ENCODE results near the gene RALGAPA2.

The RALGAPA2 gene

DNA sequence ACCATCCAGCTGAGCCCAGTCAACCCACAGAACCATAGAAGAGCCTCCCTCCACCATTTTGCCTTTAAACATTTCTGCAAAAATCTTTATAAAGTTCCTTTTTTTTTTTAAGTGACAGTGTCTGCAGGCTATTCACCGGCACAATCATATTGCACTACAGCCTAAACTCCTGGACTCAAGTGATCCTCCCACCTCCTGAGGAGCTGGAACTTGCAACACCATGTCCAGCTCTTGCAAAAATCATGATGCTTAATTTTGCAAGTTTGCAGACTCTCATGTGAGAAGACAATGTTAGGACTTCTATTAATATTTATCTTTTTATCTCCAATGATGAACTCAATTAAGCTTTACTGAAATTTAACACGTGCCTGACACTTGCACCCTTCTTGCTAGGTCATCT is 255.7 kb downstream of the RALGAPA2 start:
- DNase-seq: no peak

DNA sequence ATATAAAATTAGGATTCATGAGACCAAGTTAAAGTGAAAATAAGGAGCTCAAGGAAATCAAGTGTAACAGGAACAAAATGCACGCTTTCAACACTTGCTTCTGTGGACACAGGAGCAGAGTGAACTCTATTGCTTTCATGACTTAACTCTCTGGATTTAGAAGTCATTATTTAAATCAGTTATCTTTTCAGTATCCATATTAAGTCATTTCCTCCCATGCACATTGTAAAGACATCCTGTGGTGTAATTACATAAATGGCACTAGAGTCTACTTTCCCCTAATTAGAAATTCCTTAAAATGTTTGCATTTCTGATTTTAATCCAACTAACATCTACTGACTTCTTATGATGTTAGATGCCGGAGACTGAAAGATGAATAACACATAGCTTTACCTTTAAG is 256.5 kb downstream of the RALGAPA2 start:
- DNase-seq: no peak

DNA sequence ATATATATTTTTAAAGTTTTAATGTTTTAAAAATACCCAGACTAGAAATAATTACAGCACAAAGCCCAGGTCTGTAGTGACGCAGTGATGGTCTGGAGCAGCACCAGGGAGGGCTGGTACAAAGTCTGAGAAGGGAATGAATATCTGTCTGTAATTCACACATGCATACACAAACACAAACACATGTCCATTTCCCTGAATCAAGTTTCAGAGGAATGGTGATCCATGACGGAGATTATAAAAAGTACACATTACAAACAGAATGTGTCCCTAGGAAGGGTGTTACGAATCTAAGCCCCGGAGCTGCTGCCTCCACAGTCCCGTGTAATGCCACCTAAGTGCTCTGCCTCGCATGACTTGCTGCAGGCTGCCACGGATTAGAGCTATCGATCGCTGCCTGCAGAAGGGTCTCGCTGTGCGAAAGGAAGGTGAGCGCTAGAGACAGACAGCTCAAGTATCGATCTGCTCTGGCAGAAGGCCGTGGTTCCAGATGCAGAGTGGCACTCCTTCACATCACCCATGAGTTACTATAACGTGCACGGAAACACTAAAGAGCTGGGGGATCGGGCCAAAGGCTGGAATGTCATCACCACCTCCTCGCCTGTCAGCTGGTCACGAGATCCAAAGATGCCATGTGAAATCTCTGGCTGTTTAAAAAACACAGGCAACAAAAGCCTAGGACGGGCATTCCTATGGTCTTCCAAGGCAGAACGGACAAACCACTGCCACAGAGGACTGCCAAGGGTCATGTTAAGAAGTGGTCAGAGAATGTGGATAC is 257.4 kb downstream of the RALGAPA2 start:
- peak; percentile 88 for DNase-seq

DNA sequence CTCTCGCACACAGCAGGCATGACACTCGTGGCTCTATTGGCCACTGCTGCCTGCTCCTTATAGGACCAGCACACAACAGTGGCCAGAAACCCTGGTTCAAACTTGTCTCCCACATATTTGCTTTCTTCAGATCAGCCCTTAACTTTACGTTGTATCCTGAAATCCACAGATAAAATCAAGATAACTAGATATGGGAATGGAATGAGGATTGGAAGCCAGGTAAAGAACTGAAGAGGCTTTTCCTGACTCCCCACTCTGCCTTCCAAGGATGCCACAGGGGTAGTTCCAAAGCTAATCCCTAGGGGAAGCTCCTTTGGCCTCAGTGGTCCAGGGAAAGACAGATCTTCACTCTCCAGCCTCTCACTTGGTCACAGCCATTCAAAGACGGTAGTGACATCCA is 258.1 kb downstream of the RALGAPA2 start:
- no peak for DNase-seq

DNA sequence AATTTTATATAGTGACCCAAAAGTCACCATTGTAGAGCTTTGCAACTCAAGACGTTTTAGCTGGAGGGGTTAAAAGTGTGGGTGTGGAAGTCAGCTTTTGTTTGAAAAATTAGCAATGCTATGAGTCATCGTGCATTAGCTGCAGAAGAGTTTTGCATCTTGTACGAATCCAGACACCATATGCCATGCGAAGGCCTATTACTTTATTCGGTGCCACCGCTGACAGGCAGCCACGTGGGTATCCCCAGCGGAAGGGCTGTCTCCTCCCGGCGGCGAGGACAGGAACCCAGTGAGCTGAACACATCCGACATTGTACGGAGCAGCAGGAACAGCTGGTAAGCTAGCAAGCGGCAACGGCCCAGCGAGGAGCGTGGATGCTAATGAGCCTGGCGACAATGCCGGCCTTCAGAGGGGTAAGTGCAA is 260.2 kb downstream of the RALGAPA2 start:
- peak; percentile 98 for DNase-seq

DNA sequence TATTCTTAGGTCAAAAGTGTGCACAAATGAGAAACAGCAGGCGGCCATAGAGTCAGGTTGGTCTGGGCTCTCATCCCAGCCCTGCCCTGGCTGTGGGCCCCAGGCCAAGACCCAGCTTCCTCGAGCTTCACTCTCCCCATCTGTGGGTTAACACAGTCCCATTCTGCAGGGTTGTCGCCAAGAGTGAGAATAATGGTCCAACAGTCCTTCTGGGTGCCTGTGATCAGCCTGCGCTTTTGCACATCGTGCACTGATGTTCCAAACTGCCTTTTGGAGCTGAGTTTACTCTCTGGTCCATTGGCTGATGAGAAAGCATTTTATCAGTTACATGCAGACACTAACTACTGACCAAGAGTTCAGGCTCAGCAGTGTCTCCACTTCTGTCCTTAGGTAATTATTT is 261.9 kb downstream of the RALGAPA2 start:
- no peak for DNase-seq

DNA sequence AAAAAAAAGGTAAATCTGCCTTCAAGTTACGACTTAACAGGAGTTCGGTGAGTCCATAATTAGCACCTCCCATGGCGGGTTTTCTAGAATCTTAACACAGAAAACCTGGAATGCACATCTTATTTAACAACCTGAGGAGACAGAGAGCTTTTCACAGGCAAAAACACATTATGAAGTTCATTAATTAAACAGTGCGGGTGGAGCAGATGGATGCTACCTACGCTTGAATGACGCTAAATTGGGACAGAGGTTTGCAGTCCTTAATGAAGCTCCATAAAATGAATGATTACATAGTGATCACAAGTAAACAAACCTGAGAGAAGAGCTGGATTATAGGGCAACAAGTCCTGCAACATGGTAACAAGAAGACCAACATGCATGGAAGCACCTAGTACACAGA is 263.6 kb downstream of the RALGAPA2 start:
- DNase-seq: peak; percentile 65

DNA sequence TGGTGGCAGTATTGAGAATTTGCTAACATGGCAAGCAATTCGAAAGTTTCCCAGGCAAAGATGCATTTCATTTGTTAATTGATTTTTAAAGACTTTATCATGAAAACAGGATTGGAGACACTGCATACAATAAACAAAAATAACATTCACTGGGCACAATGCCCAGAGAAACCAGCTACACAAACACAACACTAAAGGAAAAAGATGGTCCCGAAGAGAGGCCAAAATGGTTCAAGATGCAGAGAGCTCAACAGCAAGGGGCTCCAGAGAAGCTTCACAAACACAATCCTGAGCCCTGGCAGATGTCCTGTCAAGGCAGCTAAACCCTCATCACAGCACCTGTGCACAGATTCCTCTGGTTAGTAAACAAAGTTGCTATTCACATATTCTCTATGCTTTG is 265.2 kb downstream of the RALGAPA2 start:
- peak; percentile 77 for DNase-seq

DNA sequence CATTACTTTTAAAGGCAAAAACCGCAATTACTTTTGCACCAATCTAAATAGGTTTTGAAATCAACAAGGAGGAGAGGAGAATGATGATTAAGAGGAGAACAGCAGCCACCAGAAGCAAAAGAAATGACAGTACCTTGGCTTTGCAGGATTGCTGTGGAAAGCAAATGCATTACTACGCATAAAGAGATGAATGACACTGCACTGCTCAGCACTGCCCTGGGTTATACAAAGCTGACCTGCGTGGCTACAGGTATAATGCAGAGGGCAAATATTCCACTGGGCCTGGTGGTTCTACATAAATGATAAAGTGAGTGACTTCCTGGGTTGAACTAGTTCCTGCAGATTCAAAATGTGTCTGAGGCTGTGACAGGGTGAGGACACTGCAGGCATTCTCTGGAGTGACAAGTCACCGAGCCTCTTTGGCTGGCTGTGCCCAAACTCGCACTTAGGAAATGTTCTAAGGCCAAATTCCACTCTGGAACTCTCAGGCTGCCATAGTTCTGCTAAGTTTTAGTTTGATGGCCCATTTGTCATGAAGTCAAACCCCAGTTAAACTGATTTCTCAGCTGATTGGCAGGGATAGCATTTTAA is 265.9 kb downstream of the RALGAPA2 start:
- DNase-seq: no peak

DNA sequence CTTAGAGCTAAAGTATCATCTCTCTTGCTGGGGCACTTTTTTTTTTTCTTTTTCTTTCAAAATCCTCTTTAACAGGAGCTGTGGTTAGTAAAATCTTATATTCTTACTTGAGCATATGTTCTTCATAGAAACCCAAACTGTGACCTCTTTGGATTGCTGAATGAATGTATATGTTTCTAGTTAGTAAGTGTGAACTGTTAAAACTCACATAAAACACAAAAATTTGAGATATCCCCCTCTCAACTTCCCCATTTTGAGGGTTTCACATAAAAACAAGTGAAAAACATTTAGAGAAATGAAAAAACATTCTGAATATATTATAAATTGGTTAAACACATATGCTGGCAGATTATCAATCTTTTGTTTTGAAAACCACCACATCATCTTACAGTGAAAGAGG is 266.4 kb downstream of the RALGAPA2 start:
- DNase-seq: no peak

DNA sequence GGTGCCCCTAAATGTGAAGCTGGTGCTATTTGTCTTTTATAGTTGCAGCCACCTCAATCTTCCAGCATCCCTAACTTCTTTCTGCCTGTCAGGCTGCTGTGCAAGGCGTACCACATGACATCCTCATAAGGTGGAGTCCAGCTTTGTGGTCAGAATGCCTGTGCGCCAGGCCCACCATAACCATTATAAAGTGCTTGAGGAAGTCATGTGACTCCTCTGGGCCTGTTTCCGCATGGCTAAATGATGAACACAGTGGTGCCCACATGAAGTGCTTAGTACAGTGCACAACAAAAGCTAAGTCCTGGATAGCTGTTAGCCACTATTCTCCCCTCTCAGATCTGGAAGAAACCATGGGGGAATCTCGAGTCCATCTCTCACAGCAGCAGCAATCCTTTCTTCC is 268.9 kb downstream of the RALGAPA2 start:
- no peak for DNase-seq

DNA sequence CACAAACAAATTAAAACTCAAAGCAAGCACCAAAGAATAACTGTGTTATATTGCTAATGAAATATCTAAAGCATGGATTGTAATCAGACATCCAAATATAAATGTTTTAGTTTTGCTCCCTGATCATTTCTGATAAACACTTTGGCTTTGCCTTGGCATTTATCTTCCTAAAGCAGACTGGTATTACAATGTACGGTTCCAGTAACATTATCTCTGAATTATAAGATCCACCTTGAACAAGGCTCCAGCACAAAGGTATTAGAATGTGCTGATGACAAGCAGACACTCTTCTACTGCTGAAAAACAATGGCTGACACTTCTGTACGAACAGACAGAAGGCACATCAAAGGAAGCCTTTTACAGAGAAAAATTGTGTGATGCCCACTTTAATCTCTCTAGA is 270.0 kb downstream of the RALGAPA2 start:
- no peak for DNase-seq

DNA sequence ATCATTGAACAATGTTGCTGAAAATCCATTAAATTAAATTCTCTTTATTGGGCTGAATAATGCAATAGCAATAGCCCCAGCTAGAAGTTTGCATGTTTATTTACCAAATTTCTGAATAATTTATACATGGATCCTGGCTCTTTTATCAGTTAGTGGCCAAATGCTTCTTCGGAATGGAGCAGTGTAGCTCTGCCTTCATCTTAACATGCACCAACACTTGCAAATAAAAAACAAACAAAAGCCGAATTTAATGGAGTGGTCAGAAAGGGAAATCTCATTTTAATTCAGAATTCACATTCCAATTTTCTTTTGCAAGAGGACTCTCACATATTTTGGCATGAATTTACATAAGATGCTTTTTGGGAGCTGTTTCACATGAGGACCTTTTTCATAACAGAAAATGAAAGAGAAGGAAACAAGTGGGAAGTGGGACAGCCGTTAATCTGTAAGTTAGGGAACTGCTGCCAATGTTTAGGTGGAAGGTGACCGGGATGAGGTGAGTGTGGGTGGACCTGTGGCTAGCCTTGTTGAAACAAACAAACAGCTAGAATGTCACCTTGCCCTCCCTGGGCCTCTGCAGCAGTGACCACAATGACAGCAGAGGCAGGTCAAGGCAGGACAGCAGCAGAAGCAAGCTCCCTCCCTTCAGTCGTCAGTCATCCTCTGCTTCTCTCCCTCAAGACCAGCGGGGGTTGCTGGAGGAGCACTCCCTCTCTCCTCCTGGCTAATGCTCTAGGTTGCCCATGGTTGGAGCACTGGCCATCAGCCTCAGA is 271.4 kb downstream of the RALGAPA2 start:
- no peak for DNase-seq

DNA sequence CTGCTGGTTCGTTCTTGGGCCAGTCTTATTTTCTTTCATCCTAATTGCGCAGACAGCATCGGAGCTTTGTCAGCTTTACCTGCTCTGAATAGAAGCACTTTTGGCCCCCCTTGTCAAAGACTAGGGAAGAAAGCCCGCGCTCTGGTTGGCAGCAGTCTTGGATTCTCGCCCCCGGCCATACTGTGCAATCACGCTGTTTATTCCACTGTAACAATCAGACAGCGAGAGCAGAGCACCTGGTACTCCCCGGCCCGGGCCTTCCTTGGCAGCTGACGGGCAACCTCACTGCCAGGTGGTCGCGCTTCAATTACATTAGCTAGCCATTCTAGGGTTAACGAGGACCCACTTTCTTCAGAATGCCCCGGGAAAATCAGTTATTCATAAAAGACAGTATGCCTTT is 272.0 kb downstream of the RALGAPA2 start:
- DNase-seq: no peak

DNA sequence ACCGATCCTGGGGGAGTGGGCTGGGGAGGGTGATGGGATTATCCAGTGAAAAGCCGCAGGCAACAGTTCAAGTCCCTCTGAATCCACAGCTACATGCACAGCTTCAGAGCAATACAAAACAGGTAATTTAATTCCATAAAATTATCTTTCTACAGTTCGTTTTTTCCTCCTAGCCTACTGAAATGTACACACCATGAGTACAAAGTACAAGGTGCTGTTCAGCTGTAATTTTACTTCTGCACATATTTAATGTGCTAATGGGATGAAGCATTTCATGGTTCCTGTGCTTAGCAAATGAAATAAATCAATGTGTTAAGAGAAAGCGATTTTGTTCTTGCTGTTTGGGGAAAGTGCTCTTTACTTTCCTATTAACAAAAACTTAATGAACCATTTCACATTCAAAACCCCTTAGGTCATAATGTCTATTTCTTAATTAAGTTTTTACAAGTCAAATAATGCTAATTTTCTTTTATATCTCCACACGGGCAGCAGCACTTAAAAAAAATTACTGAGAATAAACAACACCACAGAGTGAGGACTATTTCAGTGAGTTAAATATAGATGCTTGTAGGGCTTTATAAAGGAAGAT is 272.7 kb downstream of the RALGAPA2 start:
- no peak for DNase-seq

DNA sequence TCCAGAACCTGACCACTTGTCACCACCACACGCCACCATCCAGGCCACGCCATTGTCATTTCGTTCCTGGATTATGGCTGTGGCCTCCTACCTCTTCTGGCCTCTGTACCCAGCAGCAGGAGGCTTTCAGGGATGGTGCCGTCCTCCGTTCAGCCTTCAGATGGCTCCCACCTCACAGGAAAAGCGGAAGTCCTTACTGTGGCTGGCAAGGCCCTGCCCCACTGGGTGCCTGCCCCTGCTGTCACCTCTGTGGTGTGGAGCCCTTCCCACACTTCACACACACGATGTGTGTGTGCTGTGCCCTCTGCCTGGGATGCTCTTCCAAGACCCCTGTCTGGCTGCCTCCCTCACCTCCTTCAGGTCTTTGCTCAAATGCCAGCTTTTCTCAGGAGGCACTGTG is 275.1 kb downstream of the RALGAPA2 start:
- DNase-seq: no peak

DNA sequence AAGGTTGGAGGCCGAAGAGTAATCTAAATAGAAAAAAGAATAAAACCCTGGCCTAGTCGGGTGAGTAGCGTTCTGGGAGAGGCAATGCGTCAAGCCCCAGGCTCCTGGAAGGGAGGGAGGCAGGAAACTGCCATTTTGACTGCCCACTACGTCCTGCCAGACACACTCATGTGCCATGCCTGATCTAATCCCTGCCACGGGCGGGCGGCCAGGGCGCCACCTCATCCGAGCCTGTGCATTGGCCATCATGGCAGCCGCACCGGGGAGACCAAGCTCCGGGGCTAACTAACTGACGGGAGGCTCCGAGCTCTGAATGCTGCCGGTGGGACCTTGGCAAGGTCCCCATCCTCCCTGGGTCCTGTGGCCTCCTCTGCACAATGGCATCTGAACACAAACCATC is 275.8 kb downstream of the RALGAPA2 start:
- no peak for DNase-seq

DNA sequence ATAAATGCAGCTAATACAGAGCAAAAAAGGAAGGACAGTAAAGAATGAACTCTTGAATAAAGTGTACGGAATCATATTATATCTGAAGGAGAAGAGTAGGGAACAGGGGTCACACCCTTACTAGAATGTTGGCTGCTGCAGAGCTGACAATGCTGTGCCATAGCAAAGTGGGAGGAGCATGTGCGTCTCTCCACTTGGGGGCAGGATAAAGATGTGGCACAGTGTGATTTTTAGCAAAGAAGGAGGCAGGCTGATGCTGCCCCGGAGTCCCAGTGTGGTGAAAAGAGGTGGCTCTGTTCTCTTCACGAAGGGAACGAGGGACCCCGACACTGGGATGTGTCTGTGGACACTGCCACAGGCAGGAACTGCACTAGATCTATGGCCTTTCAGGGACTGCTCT is 277.0 kb downstream of the RALGAPA2 start:
- no peak for DNase-seq

DNA sequence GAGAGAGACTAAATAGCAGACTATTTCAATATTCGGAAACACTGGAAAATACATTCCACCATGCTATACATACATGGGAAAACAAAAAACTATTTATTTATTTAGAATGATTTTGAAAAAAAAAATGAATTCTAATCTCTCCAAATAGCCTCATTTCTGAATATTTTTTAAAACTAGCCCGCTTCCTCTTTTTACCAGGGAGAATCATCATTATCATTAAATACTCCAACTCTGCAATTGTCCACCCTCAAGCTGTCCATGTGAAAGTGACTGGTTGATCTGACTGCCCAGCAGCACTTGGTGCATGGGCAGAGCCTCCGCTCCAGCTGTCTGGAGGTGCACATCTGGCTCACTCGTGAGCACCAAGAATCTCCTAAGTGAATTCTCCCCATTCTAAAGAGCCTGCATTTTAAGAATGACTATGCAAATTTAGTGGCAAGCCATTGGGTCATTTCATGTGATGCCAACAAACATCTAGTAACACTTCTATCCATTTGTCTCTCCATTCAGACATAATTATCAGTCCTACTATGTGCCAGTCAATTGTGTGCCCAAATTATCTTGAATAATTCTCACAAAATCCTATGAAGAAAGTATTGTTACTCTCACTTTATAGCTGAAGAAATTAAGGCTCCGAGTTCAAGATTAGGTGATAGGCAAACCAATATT is 279.7 kb downstream of the RALGAPA2 start:
- DNase-seq: no peak

DNA sequence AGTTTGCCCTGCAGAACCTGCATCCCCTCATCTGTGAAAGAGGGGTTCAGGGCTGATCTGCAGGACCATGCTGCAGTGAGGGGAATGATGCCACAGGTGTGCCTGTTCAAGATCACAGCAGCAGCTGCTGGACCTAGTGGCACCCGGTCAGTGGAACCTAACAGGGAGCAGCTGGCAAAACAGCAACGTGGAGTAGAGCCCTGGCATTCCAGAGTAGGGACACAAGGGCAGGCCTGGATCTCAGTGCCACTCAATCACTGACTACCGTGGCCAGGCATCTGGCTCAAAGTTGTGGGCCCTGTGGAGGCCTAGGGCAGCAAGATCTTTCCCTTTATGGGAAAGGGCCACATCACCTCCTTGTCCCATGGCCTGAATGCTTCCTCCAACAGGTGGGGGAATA is 282.4 kb downstream of the RALGAPA2 start:
- DNase-seq: no peak

DNA sequence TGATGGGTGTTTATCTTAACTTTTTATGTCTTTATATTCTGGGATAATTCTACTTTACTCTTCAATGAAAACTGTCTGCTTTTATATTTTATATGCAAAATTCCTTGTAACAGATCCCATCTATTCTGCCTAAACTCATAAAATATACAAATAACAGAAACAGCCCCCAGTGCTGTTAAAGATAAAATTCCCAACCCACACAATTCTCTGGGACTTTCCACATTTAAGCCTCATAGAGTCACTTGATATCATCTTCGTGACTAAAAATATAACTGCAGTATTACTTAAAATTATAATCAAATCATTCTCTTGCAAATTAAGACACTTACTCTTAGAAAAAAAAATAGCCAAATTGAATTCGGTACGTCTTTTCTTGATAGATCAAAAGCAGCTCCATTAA is 284.4 kb downstream of the RALGAPA2 start:
- no peak for DNase-seq

DNA sequence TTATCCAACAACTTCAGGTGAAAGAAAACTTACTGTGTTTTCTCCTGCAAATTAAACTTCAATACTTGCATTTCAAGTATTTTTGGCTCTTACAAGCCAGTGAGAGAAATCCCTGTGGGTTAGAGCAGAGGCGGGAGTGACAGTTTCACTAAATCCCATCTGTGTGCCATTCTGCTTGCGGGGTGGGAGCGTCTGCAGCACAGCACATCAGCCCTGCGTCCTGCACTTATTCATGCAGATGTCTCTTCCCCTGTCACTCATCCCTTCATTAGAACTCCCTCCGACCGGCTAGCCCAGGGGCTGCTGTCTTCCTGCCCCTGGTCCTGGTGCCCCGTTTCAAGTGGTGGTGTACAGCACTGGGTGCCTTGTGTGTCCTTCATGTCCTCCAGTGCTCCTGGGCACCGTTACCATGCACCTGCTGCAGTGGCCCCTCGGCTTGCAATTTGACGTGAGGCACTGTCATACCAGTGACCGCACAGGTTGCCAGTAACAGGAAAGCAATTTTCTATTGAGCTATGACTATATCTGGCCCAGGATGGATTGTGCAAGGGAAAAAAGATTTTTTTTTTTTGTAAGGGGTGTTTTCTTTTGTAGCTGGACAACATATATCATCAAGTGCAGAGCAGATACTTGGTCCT is 285.1 kb downstream of the RALGAPA2 start:
- DNase-seq: no peak

DNA sequence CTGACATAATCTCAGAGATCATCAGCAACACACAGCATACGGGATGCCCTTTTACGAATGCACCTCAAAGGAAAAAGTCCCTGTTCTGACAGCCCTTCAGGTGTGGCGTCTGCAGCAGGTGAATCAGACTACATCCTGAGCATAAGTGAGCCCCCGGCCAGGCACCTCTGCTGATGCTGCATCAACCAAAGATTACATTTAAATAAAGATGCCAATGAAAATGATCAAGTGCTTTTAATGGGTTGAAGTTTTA is 285.9 kb downstream of the RALGAPA2 start:
- DNase-seq: no peak
